Measurements from ENCODE around the gene ME2.
"Not testable (repeated sequence)": the region's sequence is repeated elsewhere in the genome, so short reads cannot be mapped to it uniquely, and the experiment has no call there.

ME2 gene

GRCh38 chr18:50928551-50928950 is 49.6 kb downstream of the ME2 start:
- no peak for DNase-seq

- no peak for DNase-seq
These were observed 54.8 kb downstream of the ME2 start for GRCh38 chr18:50933684-50934083.

- DNase-seq, result no peak
These were observed 55.8 kb downstream of the ME2 start for GRCh38 chr18:50934545-50935211.

DNA sequence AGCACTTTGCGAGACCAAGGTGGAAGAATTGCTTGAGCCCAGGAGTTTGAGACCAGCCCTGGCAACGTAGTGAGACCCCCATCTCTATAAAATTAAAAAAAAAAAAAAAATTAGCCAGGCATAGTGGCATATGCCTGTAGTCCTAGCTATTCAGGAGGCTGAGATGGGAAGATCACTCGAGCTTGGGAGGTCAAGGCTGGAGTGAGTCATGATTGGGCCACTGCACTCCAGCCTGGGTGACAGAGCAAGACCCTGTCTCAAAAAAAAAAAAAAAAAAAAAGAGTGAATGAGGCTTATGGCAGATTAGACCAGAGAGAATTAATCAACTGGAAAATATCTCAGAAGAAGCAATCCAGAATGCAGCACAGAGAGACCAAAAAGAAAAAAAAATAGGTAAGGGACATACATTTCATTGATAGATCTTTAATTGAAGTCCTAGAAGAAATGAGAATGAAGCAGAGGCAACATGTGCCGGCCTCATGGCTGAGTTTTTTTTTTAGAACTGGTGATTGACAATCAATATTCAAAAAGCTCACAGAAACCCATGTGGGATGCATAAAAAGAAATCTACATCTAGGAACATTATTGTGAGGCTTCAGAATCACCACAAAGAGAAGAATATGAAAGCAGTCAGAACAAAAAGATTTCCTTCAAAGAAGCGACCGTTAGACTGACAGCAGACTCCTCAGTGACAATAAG is 56.7 kb downstream of the ME2 start:
- DNase-seq, result no peak

DNA sequence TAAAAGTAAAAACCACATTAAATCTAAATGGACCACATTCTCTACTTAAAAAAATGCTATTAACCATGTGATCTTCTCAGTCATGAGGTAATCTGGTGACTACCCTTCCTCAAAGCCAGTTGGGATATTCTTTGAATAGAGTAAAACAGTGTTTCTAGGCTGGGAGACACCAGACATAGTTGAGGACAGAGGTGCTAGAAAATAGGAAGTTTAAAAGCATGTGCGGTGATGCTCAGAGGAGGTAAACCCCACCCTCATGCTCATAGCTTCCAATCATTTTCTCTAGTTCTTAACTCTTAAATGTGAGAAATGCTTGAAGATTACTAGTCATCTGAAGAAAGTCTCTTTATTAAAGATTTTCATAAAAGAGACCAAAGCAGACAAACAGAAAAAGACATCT is 58.3 kb downstream of the ME2 start:
- no peak for DNase-seq

GRCh38 chr18:50938912-50939311 is 60.0 kb downstream of the ME2 start:
- DNase-seq, result no peak

DNA sequence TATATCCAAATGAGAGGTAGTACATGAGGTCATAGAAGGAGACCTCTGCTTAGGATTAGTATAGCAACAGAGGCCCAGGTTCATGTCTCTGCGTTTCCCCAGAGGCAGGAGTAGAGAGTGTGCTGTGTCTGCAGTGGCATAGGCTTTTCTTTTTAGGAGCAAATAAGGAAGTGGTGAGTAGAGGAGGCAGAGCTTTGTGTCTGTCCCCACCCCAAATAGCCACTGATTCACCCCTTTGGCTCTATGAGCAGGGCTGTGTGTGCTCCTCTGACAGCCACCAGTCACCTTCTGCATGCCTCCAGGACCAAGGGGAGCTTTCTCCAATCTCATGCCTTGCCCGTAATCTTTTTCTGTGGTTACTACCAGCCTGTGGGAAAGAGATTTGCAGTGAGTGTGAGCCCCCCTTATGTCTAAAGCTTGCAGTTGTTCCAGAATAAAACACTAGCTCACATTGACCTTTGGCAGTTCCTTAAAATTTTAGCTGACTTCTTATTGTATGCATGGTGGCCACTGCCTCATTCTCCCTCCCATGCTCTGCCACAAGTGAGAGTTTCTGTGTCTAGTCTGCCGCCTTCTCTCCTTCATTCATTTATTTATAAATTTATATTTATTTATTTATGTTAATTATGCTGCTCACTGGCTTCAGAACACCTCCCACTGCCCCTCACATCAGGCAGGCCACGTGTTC is 65.5 kb downstream of the ME2 start:
- DNase-seq, result no peak

- not testable (repeated sequence) for DNase-seq
These were observed 67.0 kb downstream of the ME2 start for GRCh38 chr18:50945918-50946317.

- DNase-seq, result no peak
These were observed 69.0 kb downstream of the ME2 start for GRCh38 chr18:50947899-50948298.

- DNase-seq, result no peak
These were observed 70.3 kb downstream of the ME2 start for GRCh38 chr18:50949185-50949584.

- no peak for DNase-seq
These were observed 71.7 kb downstream of the ME2 start for GRCh38 chr18:50950626-50951025.

DNA sequence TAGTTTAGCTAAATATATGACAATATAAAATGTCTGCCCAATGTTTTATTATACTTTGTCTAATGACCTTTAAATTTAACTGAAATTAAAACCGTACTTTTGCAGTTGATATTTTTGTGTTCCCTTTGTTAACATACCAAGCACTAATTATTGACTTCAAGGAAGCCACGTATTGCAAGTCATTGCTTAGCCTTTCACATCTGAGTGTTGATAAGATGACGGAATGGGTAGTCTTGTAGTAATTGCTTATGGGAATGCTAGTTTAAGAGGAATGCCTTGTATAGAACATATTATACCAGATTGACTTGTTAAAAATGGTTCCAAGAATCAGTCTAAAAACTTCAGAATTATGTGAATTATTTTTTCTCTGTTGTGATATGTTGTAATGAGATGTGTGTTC is 74.9 kb downstream of the ME2 start:
- DNase-seq, result no peak

- DNase-seq, result no peak
These were observed 76.3 kb downstream of the ME2 start for GRCh38 chr18:50955253-50955652.

DNA sequence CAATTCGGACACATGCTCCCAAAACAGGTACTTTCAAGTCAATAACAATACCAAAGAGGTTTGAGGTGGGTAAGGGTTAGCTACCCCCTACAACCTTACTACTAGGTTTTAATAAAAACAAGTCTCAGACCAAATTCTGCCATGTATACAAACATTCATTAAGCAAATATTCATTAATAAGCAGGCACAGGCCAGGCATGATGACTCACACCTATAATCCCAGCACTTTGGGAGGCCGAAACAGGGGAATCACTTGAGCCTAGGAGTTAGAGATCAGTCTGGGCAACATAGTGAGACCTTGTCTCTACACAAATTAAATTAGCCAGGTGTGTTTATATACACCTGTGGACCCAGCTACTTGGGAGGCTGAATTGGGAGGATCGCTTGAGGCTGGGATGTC is 77.2 kb downstream of the ME2 start:
- DNase-seq, result no peak

DNA sequence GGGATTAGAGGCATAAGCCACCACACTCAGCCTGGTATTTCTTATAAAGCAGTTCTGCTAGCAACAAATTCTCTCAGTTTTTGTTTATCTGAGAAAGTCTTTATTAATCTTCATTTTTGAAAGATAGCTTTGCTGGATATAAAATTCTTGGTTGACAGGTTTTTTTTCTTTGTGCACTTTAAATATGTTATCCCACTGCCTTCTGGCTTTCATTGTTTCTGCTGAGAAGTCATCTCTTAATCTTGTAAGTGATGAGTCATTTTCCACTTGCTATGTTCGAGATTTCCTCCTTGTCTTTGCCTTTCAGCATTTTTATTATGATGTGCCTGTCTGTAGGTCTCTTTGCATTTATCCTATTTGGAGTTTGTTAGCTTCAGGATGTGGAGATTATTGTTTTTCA is 83.1 kb downstream of the ME2 start:
- DNase-seq, result no peak

GRCh38 chr18:50967714-50968661 is 89.1 kb downstream of the ME2 start, which contains the start of gene ELAC1:
Gene ELAC1 (plus strand): TSS chr18:50968040. CDS start chr18:50974405, 6,365 bp downstream.
- DNase-seq, result peak; percentile 10 to 47

GRCh38 chr18:50969448-50969847 is 90.5 kb downstream of the ME2 start:
- DNase-seq, result no peak

DNA sequence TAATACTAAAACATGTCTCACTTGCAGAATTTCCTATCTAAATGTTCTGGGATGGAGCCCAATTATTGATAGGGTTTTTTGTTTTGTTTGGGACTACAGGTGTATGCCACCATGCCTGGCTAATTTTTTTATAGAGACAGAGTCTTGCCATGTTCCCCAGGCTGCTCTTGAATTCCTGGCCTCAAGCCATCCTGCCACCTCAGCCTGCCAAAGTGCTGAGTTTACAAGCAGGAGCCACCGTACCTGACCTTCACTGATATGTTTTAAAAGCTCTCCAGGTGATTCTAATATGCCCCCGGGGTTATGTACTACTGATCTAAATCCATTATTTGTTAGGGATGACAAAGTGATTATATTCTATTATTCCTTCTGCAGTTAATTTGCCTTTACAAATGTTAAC is 91.1 kb downstream of the ME2 start:
- no peak for DNase-seq

- not testable (repeated sequence) for DNase-seq
These were observed 93.5 kb downstream of the ME2 start for GRCh38 chr18:50972404-50972803.

- peak in 1 of 2 experiments; percentile 4 for DNase-seq
These were observed 94.6 kb downstream of the ME2 start for GRCh38 chr18:50973367-50974126.

GRCh38 chr18:50977037-50977760 is 98.3 kb downstream of the ME2 start:
- DNase-seq, result no peak

Measured in SW 1271 (cell line).